ELF-1 (cell line): ENCODE measurements around the gene S100A4.

Experiments
- DNase-seq: peaks from one replicate; pipeline ENCODE4 v3.0.0-alpha.2; 2016; ENCODE audit warnings: low read depth, low spot score

The S100A4 gene

GRCh38 chr1:153547560-153548551, 2.2 kb upstream of the S100A4 start:
- peak; percentile 63 for DNase-seq

DNA sequence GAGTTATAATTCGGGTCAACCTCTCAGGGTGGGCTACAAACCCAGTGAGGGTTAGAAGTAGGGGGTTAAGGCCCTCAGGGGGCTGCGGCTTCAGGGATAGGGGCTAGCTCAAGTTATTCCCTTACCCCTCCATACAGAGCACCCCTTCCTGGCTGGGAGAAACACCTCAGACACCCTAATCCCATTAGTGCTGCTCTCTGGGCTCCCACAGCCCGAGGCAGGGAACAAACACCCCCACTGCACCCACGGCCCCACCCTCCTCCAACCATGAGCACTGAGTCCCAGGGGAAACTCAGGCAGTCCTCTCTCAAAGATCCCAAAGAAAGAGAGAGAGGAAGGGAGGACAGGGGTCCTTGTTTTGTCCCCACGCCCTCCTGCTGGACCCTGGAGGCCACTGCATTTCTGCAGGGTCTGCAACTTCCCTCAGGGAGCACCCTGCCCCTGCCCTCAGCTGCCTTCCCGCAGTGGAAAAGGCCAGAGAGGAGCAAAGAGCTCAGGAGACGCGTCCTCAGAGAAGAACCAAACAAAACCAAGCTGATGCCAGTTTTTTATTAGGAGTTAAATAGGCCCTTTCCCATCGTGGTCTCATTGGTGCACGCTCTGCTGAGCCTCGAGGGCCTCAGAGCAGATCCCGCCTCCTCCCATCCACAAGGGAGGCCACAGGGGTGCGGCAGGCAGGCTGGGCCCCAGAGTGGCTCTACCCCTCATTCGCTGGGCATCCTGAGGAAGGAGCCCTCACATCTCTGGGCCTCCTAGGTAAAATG, 1.4 kb upstream of the S100A4 start:
- no peak for DNase-seq

GRCh38 chr1:153546371-153546770, 765 bp upstream of the S100A4 start:
- no peak for DNase-seq

DNA sequence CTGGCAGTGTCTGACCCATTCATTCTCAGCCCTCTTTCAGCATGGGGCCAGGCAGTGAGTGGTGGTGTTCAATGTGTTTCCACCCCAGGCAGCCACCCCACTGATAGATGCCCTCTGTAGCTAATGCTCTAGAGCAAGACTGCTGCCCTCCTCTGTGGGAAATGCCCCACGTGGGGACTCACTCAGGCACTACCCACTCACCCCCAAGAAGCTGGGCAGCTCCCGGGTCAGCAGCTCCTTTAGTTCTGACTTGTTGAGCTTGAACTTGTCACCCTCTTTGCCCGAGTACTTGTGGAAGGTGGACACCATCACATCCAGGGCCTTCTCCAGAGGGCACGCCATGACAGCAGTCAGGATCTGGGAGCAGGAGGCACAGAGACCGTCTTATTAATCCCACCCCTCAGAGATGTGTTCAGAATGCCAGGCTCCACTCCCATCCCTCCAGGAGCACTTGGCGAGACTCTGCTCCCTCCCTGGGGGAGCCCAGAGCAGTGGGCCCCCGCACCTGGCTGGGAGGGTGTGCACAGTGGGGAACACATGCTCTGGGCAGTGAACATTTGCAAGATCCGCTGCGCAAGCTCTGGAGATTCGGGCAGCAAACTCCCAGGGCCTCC, 1.0 kb downstream of the S100A4 start:
- DNase-seq = no peak

GRCh38 chr1:153543736-153544135, 1.9 kb downstream of the S100A4 start:
- DNase-seq = no peak

- DNase-seq = no peak
Measured at GRCh38 chr1:153542956-153543711, 2.5 kb downstream of the S100A4 start.

- DNase-seq = no peak
Measured at GRCh38 chr1:153541641-153542590, 3.7 kb downstream of the S100A4 start.

DNA sequence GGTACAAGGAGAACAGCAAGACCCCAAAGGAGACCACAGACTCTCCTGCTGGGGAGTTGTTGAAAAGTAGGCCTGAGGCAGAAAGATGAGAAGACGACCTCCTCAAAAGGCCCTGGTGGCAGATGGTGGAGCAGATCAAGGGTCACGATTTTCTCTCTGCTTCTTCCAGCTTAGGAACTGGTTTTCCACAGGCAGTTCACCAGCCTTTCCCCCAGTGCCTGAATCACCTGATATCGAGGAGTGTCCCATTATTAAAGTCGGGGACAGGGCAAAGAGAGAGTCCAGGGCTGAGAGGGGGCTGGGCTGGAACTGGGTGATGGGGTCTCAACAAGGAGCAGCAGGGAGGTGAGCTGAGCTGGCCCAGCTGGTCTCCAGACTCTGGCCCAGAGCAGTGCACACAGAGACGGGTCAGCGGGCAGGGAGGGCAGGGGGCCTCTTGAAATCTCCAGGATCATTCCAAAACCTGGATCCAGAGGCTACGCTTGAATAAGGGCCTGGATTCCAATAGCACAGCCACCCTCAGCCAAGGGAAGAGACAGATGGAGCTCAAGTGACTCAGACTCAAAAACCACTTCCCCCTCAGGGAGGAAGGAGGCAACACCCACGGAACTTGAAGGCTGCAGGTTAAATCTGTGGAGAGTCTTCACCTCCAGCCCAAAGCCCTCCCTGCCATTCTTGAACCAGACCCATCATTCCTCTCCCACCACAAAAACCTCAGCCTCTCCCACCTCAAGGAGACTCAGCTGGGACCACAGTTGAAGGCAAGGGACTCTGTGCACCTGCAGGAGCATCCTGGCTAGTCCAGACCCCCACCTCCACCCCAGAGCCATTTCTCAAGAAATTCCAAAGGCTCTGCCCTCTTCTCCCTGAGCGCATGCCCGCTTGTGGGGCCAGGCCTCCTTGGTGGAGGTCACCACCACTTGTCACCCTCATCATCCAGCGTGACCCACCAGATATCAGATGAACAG, 4.9 kb downstream of the S100A4 start, which contains the start of gene S100A5:
Gene S100A5 (minus strand): TSS at position 541 of the 968 bp plus-strand sequence. CDS start 743 bp downstream, outside the sequence.
- no peak for DNase-seq

GRCh38 chr1:153539395-153540093, 6.1 kb downstream of the S100A4 start:
- no peak for DNase-seq

DNA sequence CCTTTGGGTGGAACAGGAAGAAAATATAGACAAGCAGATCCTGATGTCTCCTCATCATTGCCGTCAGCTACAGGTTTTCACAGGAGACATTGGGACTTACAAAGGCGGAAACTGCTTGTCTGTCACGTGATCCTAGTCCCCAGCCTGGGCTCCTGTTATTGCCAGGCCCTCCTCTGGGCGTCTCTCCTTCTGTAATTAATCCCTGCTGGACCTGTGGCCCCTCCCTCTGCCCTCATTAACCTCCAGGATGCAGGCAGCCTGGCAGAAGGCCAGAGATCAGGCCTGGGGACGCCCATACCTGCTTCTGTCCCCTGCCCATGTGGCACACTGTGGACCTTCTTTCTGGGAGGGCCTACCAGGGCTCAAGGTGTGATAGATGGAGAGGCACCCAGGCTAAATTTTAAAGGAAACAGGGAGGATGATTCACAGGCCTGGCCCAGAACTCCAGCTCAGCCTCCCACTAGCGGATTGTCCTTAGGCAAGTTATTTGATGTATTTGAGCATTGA, 7.2 kb downstream of the S100A4 start:
- DNase-seq = peak; percentile 88

- no peak for DNase-seq
Measured at GRCh38 chr1:153537376-153537730, 8.3 kb downstream of the S100A4 start.

DNA sequence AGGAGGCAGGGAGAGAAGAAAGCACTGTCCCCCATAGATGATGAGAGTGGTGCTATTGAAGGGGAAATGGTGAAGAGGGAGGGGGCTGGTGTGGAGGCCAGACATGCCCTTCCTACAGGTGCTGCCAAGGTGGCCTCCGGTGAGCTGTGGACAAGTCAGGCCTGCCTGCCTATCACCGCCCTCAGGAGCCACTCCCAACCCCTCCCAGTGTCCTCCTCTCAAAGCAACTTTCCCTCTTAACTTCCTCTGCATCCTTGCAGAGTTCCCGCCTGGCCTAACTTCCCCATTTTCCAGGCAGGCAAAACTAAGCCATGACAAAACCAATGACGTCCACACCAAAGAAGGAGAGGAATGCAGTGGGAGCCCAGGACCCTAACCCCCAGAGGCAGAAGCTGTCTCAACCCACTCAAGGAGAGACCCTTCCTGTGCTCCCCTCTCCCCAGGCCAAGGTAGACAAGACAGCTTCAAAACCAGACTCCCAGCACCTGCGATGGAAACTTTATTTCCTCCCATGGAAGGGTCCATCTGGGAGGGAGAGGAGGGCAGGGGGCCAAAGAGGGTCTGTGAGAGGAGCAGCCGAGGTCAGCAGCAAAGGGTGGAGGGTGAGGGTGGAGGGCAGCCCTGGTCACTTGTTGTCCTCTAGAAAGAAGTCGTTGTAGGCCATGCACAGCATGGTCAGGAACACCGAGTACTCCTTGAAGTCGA, 8.8 kb downstream of the S100A4 start:
- DNase-seq = no peak

GRCh38 chr1:153536012-153536670, 9.5 kb downstream of the S100A4 start:
- DNase-seq = no peak

- DNase-seq = no peak
Measured at GRCh38 chr1:153535242-153536011, 10.2 kb downstream of the S100A4 start, which contains the start of gene S100A6. TSS of gene S100A6 (minus strand) at chr1:153535991. CDS start at chr1:153535339, 652 bp downstream.

DNA sequence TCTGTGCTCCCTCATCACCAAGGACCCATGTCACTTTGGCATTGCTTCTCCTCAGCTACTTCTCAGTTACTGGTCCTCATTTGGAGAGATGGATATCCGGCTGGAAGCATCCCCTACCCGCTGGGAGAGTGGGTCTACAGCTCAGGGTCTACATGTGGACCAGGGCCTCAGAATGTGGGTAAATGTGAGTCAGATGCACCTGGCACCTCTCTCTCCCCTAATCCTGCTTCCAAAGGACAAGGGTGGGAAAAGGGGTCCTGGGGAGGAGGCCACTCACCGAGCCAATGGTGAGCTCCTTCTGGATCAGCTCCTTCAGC, 10.7 kb downstream of the S100A4 start:
- no peak for DNase-seq

DNA sequence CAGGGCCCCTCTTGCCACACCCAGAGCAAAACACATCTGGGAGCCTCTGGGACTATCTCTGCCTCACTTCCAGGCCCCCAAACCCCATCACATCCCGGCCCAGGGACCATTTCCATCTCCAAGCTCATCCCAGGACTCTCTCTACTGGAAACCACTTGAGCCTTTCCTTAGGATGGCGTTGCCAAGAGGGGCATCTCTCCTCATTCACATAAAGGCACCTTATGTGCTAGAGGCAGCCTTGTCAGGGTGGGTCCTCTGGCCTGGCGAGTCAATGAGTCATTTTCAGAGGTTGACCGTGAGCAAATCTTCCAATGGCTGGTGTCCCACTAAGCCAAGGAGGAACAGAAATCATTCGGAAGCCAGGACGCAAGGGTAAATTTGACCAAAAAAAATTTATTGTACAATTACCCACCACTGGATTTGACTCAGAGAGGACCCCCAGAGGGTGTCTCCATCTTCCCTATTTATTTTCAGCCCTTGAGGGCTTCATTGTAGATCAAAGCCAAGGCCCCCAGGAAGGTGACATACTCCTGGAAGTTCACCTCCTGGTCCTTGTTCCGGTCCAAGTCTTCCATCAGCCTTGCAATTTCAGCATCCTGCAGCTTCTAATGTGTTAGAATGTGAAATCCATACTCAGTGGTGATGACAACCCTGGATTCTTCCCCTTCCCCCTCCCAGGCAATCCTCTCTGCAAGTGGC, 11.2 kb downstream of the S100A4 start:
- no peak for DNase-seq
